NCI-H1092 (cell line): ENCODE measurements around the gene MEAK7.

ENCODE experiments used
- DNase-seq: peaks from one replicate; lab custom pipeline; 2025; lab: John Stamatoyannopoulos, UW

Gene MEAK7

GRCh38 chr16:84504420-84505248 lies at the start of gene MEAK7:
Gene MEAK7 (minus strand): TSS chr16:84504659. CDS start chr16:84498086, 6,573 bp downstream.
- peak; percentile 74 for DNase-seq

GRCh38 chr16:84553873-84554399 lies 49.5 kb upstream of the MEAK7 start:
- no peak for DNase-seq

GRCh38 chr16:84552135-84552534 lies 47.7 kb upstream of the MEAK7 start:
- DNase-seq: no peak

GRCh38 chr16:84550096-84550495 lies 45.6 kb upstream of the MEAK7 start:
- no peak for DNase-seq

- no peak for DNase-seq
Observed at GRCh38 chr16:84548971-84549844, 44.7 kb upstream of the MEAK7 start.

- DNase-seq: no peak
Observed at GRCh38 chr16:84548508-84548907, 44.0 kb upstream of the MEAK7 start.

- no peak for DNase-seq
Observed at GRCh38 chr16:84547546-84548061, 43.1 kb upstream of the MEAK7 start.

- DNase-seq: no peak
Observed at GRCh38 chr16:84546669-84547545, 42.4 kb upstream of the MEAK7 start.

- DNase-seq: peak; percentile 41
Observed at GRCh38 chr16:84545114-84545737, 40.8 kb upstream of the MEAK7 start.

- peak; percentile 55 for DNase-seq
Observed at GRCh38 chr16:84544031-84544773, 39.7 kb upstream of the MEAK7 start.

- no peak for DNase-seq
Observed at GRCh38 chr16:84543253-84543652, 38.8 kb upstream of the MEAK7 start.

- no peak for DNase-seq
Observed at GRCh38 chr16:84541999-84542817, 37.7 kb upstream of the MEAK7 start.

- no peak for DNase-seq
Observed at GRCh38 chr16:84540194-84540593, 35.7 kb upstream of the MEAK7 start.

GRCh38 chr16:84538222-84538840 lies 33.9 kb upstream of the MEAK7 start:
- no peak for DNase-seq

- DNase-seq: no peak
Observed at GRCh38 chr16:84537491-84538151, 33.2 kb upstream of the MEAK7 start.

GRCh38 chr16:84535851-84536250 lies 31.4 kb upstream of the MEAK7 start:
- DNase-seq: no peak

- DNase-seq: no peak
Observed at GRCh38 chr16:84535408-84535807, 30.9 kb upstream of the MEAK7 start.

GRCh38 chr16:84534815-84535214 lies 30.4 kb upstream of the MEAK7 start:
- DNase-seq: no peak
